CD4-positive, alpha-beta T cell (primary cell): ENCODE results near the gene ZNF154. TPM values are rescaled to one million over a fixed set of nuclear protein-coding genes. Genes with fewer than 3 reads are reported as not detected.

Experiments
- ATAC-seq: fragments of 200-7000 bp; cut with Tn5 transposase; one replicate; pipeline ENCODE4 v1.10.0; 2022; ENCODE audit warnings: mild to moderate bottlenecking; ENCODE audit not compliant: poor library complexity
- CTCF ChIA-PET: fragments of 350-600 bp; sonication (Branson Sonifier 250); formaldehyde crosslinking; loops from one replicate; lab custom pipeline; 2021; ENCODE audit warnings: antibody characterized with exemption, inconsistent platforms; lab: Charles Lee
- POLR2A ChIA-PET: fragments of 350-600 bp; sonication (Branson Sonifier 250); formaldehyde crosslinking; loops from one replicate; lab custom pipeline; 2021; ENCODE audit warnings: antibody characterized with exemption, inconsistent platforms; lab: Charles Lee
- DNase-seq, 14 experiments: peaks; one replicate each; pipeline ENCODE4 v3.0.0-alpha.2; 2013 to 2020; ENCODE audit warnings: mixed read lengths in 2 of 14
- H3K27ac ChIP-seq, 2 donors: one replicate each; pipeline versions ENCODE4 v1.5.1 to v1.7.0; 2013; ENCODE audit warnings: low read length in 2 of 2, low read depth in 1 of 2, mild to moderate bottlenecking in 1 of 2
- H3K27me3 ChIP-seq, 2 experiments: 1 replicate in 1 of 2; 2 replicates in 1 of 2; pipeline versions ENCODE4 v1.6.1 to v1.7.0; 2013; ENCODE audit warnings: low read length in 2 of 2, control low read depth in 1 of 2, mild to moderate bottlenecking in 1 of 2, moderate library complexity in 1 of 2; ENCODE audit not compliant: insufficient read depth in 2 of 2, control insufficient read depth in 1 of 2
- H3K36me3 ChIP-seq: one replicate; pipeline ENCODE4 v1.6.1; 2013; ENCODE audit warnings: low read length, control low read depth; ENCODE audit not compliant: insufficient read depth
- H3K4me1 ChIP-seq: one replicate; pipeline ENCODE4 v1.6.1; 2013; ENCODE audit warnings: low read length, control low read depth; ENCODE audit not compliant: insufficient read depth
- H3K4me3 ChIP-seq: one replicate; pipeline ENCODE4 v1.5.1; 2013; ENCODE audit warnings: mild to moderate bottlenecking, low read length, moderate library complexity
- H3K9me3 ChIP-seq, 2 experiments: 1 replicate in 1 of 2; 2 replicates in 1 of 2; pipeline versions ENCODE4 v1.6.1 to v1.7.0; 2013; ENCODE audit warnings: low read length in 2 of 2, mild to moderate bottlenecking in 2 of 2, control low read depth in 1 of 2, moderate library complexity in 1 of 2; ENCODE audit not compliant: control insufficient read depth in 1 of 2, insufficient read depth in 1 of 2
- H3K27ac Mint-ChIP-seq: one replicate; pipeline ENCODE4 v1.8.0; 2020; ENCODE audit warnings: mixed read lengths
- H3K27me3 Mint-ChIP-seq: one replicate; pipeline ENCODE4 v1.8.0; 2021; ENCODE audit warnings: mixed read lengths
- H3K36me3 Mint-ChIP-seq: one replicate; pipeline ENCODE4 v1.8.0; 2021; ENCODE audit warnings: low read depth, mixed read lengths
- H3K4me1 Mint-ChIP-seq: one replicate; pipeline ENCODE4 v1.8.0; 2021; ENCODE audit warnings: low read depth, mixed read lengths
- H3K4me3 Mint-ChIP-seq: one replicate; pipeline ENCODE4 v1.8.0; 2020; ENCODE audit warnings: mild to moderate bottlenecking, mixed read lengths
- H3K9me3 Mint-ChIP-seq: one replicate; pipeline ENCODE4 v1.8.0; 2020; ENCODE audit warnings: mixed read lengths
- CTCF ChIP-seq: fragments of 200-600 bp; IDR thresholded peaks from one replicate; pipeline ENCODE4 v1.8.0; 2022; ENCODE audit warnings: antibody characterized with exemption, mild to moderate bottlenecking
- intact Hi-C, 2 experiments: fragments of 100-400 bp; cut with DNase I in 1 of 2; cut with micrococcal nuclease in 1 of 2; formaldehyde crosslinking; loops; one replicate each; pipeline versions ENCODE4 v1.15.1 to v1.9.0; 2023 to 2025; cut with DNase I, micrococcal nuclease
- total RNA-seq, 174 experiments: library from RNA in 2 of 174; stranded (reverse) in 2 of 174; gene quantifications; one replicate each; pipeline ENCODE4 v1.2.3 and lab custom pipeline; 2021 to 2026

Gene ZNF154
- total RNA-seq, 2 experiments from 2014 or later: 16.9 to 18.0 TPM

GRCh38 chr19:57668635-57669034 is 40.4 kb downstream of the ZNF154 start, which contains the start of gene ZSCAN4:
TSS of gene ZSCAN4 (plus strand) at chr19:57668935. CDS start at chr19:57676146, 7,211 bp downstream.
- no peak for ATAC-seq
- intact Hi-C loops: no loop called here
- peaks cover 31 to 39% of the 10 kb centered on the region in 2 experiments for H3K27me3 ChIP-seq
- Mint-ChIP-seq H3K4me3 (no peak within 1 kb of the TSS), H3K27me3 (peaks cover 54% of the 10 kb centered on the region), H3K27ac (no peak within 1 kb of the TSS), H3K9me3 (peaks cover 6% of the 10 kb centered on the region), H3K4me1 (peaks cover 6% of the 10 kb centered on the region), H3K36me3 (no peaks in the 10 kb centered on the region)
- no peak within 1 kb of the TSS for H3K4me3 ChIP-seq
- DNase-seq: no peak
- H3K9me3 ChIP-seq: peaks cover 0 to 43% of the 10 kb centered on the region in 2 experiments
- POLR2A ChIA-PET: no interaction called here
- no peak for TF ChIP-seq CTCF
- no peak within 1 kb of the TSS for H3K27ac ChIP-seq
- H3K4me1 ChIP-seq: peaks cover 5% of the 10 kb centered on the region
- H3K36me3 ChIP-seq: no peaks in the 10 kb centered on the region
- CTCF ChIA-PET: no interaction called here

DNA sequence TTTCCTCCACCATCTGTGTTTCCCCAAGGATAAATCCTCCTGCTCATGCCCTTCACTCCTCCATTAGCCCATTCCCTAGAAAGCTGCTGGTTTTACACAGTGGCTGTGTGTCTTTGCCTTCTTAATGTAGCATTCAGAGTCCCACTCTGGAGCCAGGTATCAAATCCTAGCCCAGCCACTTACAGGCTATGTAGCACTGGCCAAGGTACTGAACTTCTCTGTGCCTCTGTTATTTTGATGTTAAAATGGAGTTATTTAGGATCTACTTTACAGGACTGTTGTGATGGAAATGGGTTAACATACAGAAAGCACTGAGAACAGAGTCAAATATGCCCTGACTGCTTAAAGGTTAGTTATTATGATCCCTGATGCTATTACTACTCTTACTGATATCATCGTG is 41.8 kb downstream of the ZNF154 start:
- intact Hi-C loops: no loop called here
- ChIA-PET CTCF (no interaction called here), POLR2A (no interaction called here)
- Histone ChIP-seq H3K36me3 (no peaks in the 10 kb centered on the region), H3K27ac (no peak overlapping the region), H3K9me3 (peaks cover 0 to 50% of the 10 kb centered on the region in 2 experiments), H3K4me3 (no peak overlapping the region), H3K4me1 (peaks cover 5% of the 10 kb centered on the region), H3K27me3 (peaks cover 33 to 51% of the 10 kb centered on the region in 2 experiments)
- peaks cover 56% of the 10 kb centered on the region for H3K27me3 Mint-ChIP-seq
- H3K4me1 Mint-ChIP-seq: peaks cover 6% of the 10 kb centered on the region
- no peak for DNase-seq
- no peak overlapping the region for H3K4me3 Mint-ChIP-seq
- peaks cover 6% of the 10 kb centered on the region for H3K9me3 Mint-ChIP-seq
- H3K36me3 Mint-ChIP-seq: no peaks in the 10 kb centered on the region
- TF ChIP-seq CTCF: no peak
- ATAC-seq: no peak
- no peak overlapping the region for H3K27ac Mint-ChIP-seq

GRCh38 chr19:57665261-57665806 is 43.7 kb downstream of the ZNF154 start:
- Mint-ChIP-seq H3K4me3 (peak overlapping the region; percentile 30), H3K27me3 (peaks cover 56% of the 10 kb centered on the region), H3K27ac (no peak overlapping the region), H3K4me1 (peaks cover 6% of the 10 kb centered on the region), H3K36me3 (no peaks in the 10 kb centered on the region), H3K9me3 (no peaks in the 10 kb centered on the region)
- TF ChIP-seq CTCF: no peak
- POLR2A ChIA-PET: no interaction called here
- Histone ChIP-seq H3K27me3 (peaks cover 32 to 55% of the 10 kb centered on the region in 2 experiments), H3K27ac (no peak overlapping the region), H3K36me3 (no peaks in the 10 kb centered on the region), H3K4me1 (peaks cover 5% of the 10 kb centered on the region), H3K9me3 (peaks cover 0 to 54% of the 10 kb centered on the region in 2 experiments), H3K4me3 (no peak overlapping the region)
- intact Hi-C loops: no loop called here
- DNase-seq: no peak
- no peak for ATAC-seq
- CTCF ChIA-PET: no interaction called here
